MG63 (cell line): ENCODE measurements around the gene RGS9. TPM values are rescaled to one million over a fixed set of nuclear protein-coding genes. Genes with fewer than 3 reads are reported as not detected.
"Not testable (repeated sequence)": the region's sequence is repeated elsewhere in the genome, so short reads cannot be mapped to it uniquely, and the experiment has no call there.

Experiments
- DNase-seq: peaks from one replicate; pipeline ENCODE4 v3.0.0-alpha.2; 2020
- H3K27me3 ChIP-seq: fragments of 250-450 bp; sonication (Bioruptor Pico); 2 replicates; pipeline ENCODE4 v1.5.1; 2020; ENCODE audit warnings: mild to moderate bottlenecking, moderate library complexity
- H3K36me3 ChIP-seq: fragments of 250-450 bp; sonication (Bioruptor Pico); 2 replicates; pipeline ENCODE4 v1.5.1; 2020; ENCODE audit warnings: mild to moderate bottlenecking, moderate library complexity
- H3K4me3 ChIP-seq: fragments of 250-450 bp; sonication (Bioruptor Pico); 2 replicates; pipeline ENCODE4 v1.5.1; 2020; ENCODE audit warnings: mild to moderate bottlenecking, moderate library complexity
- H3K9me3 ChIP-seq: fragments of 250-450 bp; sonication (Bioruptor Pico); 2 replicates; pipeline ENCODE4 v1.5.1; 2020; ENCODE audit warnings: mild to moderate bottlenecking, moderate library complexity
- total RNA-seq: library from RNA; depleted of rRNA; stranded (reverse); fragments of >200 nt; shearing (Covaris generic); gene quantifications from 2 replicates; pipeline ENCODE4 v1.2.3, GENCODE V29; 2014; ENCODE audit warnings: low replicate concordance; rRNA removed

Gene RGS9
- total RNA-seq: 0.53 TPM in 1 of 2 replicates, not detected in the other

- H3K4me3 ChIP-seq: peak within 1 kb of the TSS; percentile 29
- peaks cover 9% of the 10 kb centered on the region for H3K27me3 ChIP-seq
- DNase-seq: peak; percentile 77
- H3K36me3 ChIP-seq: no peaks in the 10 kb centered on the region
- H3K9me3 ChIP-seq: no peaks in the 10 kb centered on the region
These were observed at the start of gene RGS9 for GRCh38 chr17:65137021-65137939. TSS of gene RGS9 (plus strand) at chr17:65137370. CDS start at chr17:65137541, 171 bp downstream.

- Histone ChIP-seq H3K27me3 (no peaks in the 10 kb centered on the region), H3K4me3 (no peak overlapping the region), H3K9me3 (no peaks in the 10 kb centered on the region), H3K36me3 (no peaks in the 10 kb centered on the region)
- no peak for DNase-seq
These were observed 48.4 kb upstream of the RGS9 start for GRCh38 chr17:65088621-65089360.

GRCh38 chr17:65092262-65092661, 44.9 kb upstream of the RGS9 start:
- H3K27me3 ChIP-seq: no peaks in the 10 kb centered on the region
- H3K36me3 ChIP-seq: no peaks in the 10 kb centered on the region
- DNase-seq: peak; percentile 22
- no peaks in the 10 kb centered on the region for H3K9me3 ChIP-seq
- H3K4me3 ChIP-seq: no peak overlapping the region

- not testable (repeated sequence) for H3K36me3 ChIP-seq, H3K4me3 ChIP-seq, H3K9me3 ChIP-seq, H3K27me3 ChIP-seq
- peak; percentile 31 for DNase-seq
These were observed 44.3 kb upstream of the RGS9 start for GRCh38 chr17:65092721-65093356.

- H3K9me3 ChIP-seq: no peaks in the 10 kb centered on the region
- H3K36me3 ChIP-seq: no peaks in the 10 kb centered on the region
- no peak overlapping the region for H3K4me3 ChIP-seq
- H3K27me3 ChIP-seq: no peaks in the 10 kb centered on the region
- no peak for DNase-seq
These were observed 43.2 kb upstream of the RGS9 start for GRCh38 chr17:65093930-65094329.

- no peaks in the 10 kb centered on the region for H3K27me3 ChIP-seq
- DNase-seq: no peak
- no peaks in the 10 kb centered on the region for H3K36me3 ChIP-seq
- no peaks in the 10 kb centered on the region for H3K9me3 ChIP-seq
- no peak overlapping the region for H3K4me3 ChIP-seq
These were observed 41.7 kb upstream of the RGS9 start for GRCh38 chr17:65095465-65095864.

GRCh38 chr17:65096382-65096781, 40.8 kb upstream of the RGS9 start:
- not testable (repeated sequence) for H3K9me3 ChIP-seq, H3K36me3 ChIP-seq, DNase-seq, H3K4me3 ChIP-seq, H3K27me3 ChIP-seq

- no peak overlapping the region for H3K4me3 ChIP-seq
- H3K27me3 ChIP-seq: no peaks in the 10 kb centered on the region
- no peak for DNase-seq
- no peaks in the 10 kb centered on the region for H3K9me3 ChIP-seq
- H3K36me3 ChIP-seq: no peaks in the 10 kb centered on the region
These were observed 40.1 kb upstream of the RGS9 start for GRCh38 chr17:65097110-65097509.

GRCh38 chr17:65099475-65099874, 37.7 kb upstream of the RGS9 start:
- Histone ChIP-seq H3K4me3 (no peak overlapping the region), H3K27me3 (no peaks in the 10 kb centered on the region)
- no peak for DNase-seq

GRCh38 chr17:65099941-65100315, 37.2 kb upstream of the RGS9 start:
- no peaks in the 10 kb centered on the region for H3K27me3 ChIP-seq
- peak overlapping the region; percentile 37 for H3K4me3 ChIP-seq
- DNase-seq: peak; percentile 99
- H3K9me3 ChIP-seq: no peaks in the 10 kb centered on the region
- no peaks in the 10 kb centered on the region for H3K36me3 ChIP-seq

More at GRCh38 chr17:65099475-65099874, 37.7 kb upstream of the RGS9 start:
- H3K9me3 ChIP-seq: no peaks in the 10 kb centered on the region
- no peaks in the 10 kb centered on the region for H3K36me3 ChIP-seq

GRCh38 chr17:65100316-65101140, 36.6 kb upstream of the RGS9 start:
- no peaks in the 10 kb centered on the region for H3K36me3 ChIP-seq
- H3K4me3 ChIP-seq: peak overlapping the region; percentile 37
- H3K27me3 ChIP-seq: no peaks in the 10 kb centered on the region
- no peaks in the 10 kb centered on the region for H3K9me3 ChIP-seq
- peak; percentile 80 for DNase-seq

GRCh38 chr17:65101371-65101770, 35.8 kb upstream of the RGS9 start:
- no peaks in the 10 kb centered on the region for H3K9me3 ChIP-seq
- H3K27me3 ChIP-seq: no peaks in the 10 kb centered on the region
- no peak overlapping the region for H3K4me3 ChIP-seq
- no peaks in the 10 kb centered on the region for H3K36me3 ChIP-seq
- DNase-seq: no peak

- Histone ChIP-seq H3K36me3 (no peaks in the 10 kb centered on the region), H3K9me3 (no peaks in the 10 kb centered on the region), H3K27me3 (no peaks in the 10 kb centered on the region), H3K4me3 (no peak overlapping the region)
- no peak for DNase-seq
These were observed 34.9 kb upstream of the RGS9 start for GRCh38 chr17:65102235-65102634.

GRCh38 chr17:65102788-65103187, 34.4 kb upstream of the RGS9 start:
- H3K27me3 ChIP-seq: no peaks in the 10 kb centered on the region
- no peaks in the 10 kb centered on the region; the same call in 1 of the 2 replicates for H3K9me3 ChIP-seq
- H3K36me3 ChIP-seq: no peaks in the 10 kb centered on the region
- H3K4me3 ChIP-seq: no peak overlapping the region
- DNase-seq: no peak

- DNase-seq: no peak
- no peaks in the 10 kb centered on the region; the same call in 1 of the 2 replicates for H3K9me3 ChIP-seq
- H3K27me3 ChIP-seq: no peaks in the 10 kb centered on the region
- no peak overlapping the region for H3K4me3 ChIP-seq
- H3K36me3 ChIP-seq: no peaks in the 10 kb centered on the region
These were observed 33.7 kb upstream of the RGS9 start for GRCh38 chr17:65103431-65103830.

- no peak overlapping the region for H3K4me3 ChIP-seq
- no peaks in the 10 kb centered on the region for H3K27me3 ChIP-seq
- no peaks in the 10 kb centered on the region for H3K36me3 ChIP-seq
- peaks cover under 1% of the 10 kb centered on the region; the same call in 1 of the 2 replicates for H3K9me3 ChIP-seq
- DNase-seq: peak; percentile 49
These were observed 33.3 kb upstream of the RGS9 start for GRCh38 chr17:65103896-65104295.
